PFSK-1 (cell line): ENCODE results near the gene GIGYF1.
A peak's percentile ranks its signal among the peaks of the same experiment; 100 is the strongest.

Experiments
- FOXP2 ChIP-seq: optimal IDR thresholded peaks from 2 replicates; pipeline ENCODE3; 2011; ENCODE audit warnings: borderline replicate concordance, control low read depth, inconsistent platforms; ENCODE audit not compliant: insufficient read depth; ENCODE audit errors: extremely low read length, extremely low read depth
- POLR2AphosphoS5 ChIP-seq: IDR thresholded peaks from 2 replicates; pipeline ENCODE4 v1.6.1; 2012; ENCODE audit warnings: low read depth, mild to moderate bottlenecking, control low read depth, low read length, moderate library complexity
- REST ChIP-seq, 2 experiments: IDR thresholded peaks; 2 replicates each; pipeline versions ENCODE4 v1.6.1 to v1.8.0; 2011 to 2012; ENCODE audit warnings: low read depth in 2 of 2, low read length in 2 of 2, control low read depth in 1 of 2, inconsistent platforms in 1 of 2, mild to moderate bottlenecking in 1 of 2, moderate library complexity in 1 of 2; ENCODE audit not compliant: insufficient read depth in 1 of 2
- SIN3A ChIP-seq: IDR thresholded peaks from 2 replicates; pipeline ENCODE4 v1.6.1; 2012; ENCODE audit warnings: mild to moderate bottlenecking, low read length, moderate library complexity, borderline replicate concordance; ENCODE audit not compliant: insufficient read depth
- TAF1 ChIP-seq: IDR thresholded peaks from 2 replicates; pipeline ENCODE4 v1.6.1; 2012; ENCODE audit warnings: low read length, control low read depth, borderline replicate concordance; ENCODE audit not compliant: insufficient read depth

Gene GIGYF1

GRCh38 chr7:100680576-100681271 lies 13.3 kb downstream of the GIGYF1 start:
- TF ChIP-seq TAF1, result no peak

- TF ChIP-seq POLR2AphosphoS5 (peak; percentile 34), REST (IDR thresholded peaks at IDR 0.05; ENCODE audit: insufficient read depth in 1 of 2, low read depth in 2 of 2, low read length in 2 of 2) (no peak)
These were observed 14.0 kb downstream of the GIGYF1 start for GRCh38 chr7:100679927-100680575.

GRCh38 chr7:100679129-100679926 lies 14.7 kb downstream of the GIGYF1 start:
- TF ChIP-seq SIN3A (no peak), FOXP2 (no peak), TAF1 (no peak), REST (IDR thresholded peaks at IDR 0.05; ENCODE audit: insufficient read depth in 1 of 2, low read depth in 2 of 2, low read length in 2 of 2) (no peak), POLR2AphosphoS5 (peak; percentile 27; the same call in 1 of the 2 replicates)

GRCh38 chr7:100678291-100678984 lies 15.6 kb downstream of the GIGYF1 start:
- no peak for TF ChIP-seq FOXP2
- no peak; the same call in 1 of the 2 replicates for TF ChIP-seq POLR2AphosphoS5
- no peak for TF ChIP-seq TAF1
- no peak for TF ChIP-seq SIN3A
- no peak for TF ChIP-seq REST (IDR thresholded peaks at IDR 0.05; ENCODE audit: insufficient read depth in 1 of 2, low read depth in 2 of 2, low read length in 2 of 2)
